HepG2 (cell line): ENCODE data around the gene ATP6V0D1. TPM values are rescaled to one million over a fixed set of nuclear protein-coding genes. Genes with fewer than 3 reads are reported as not detected.

Experiments used
- ATAD3A ChIP-seq: sonication (generic); formaldehyde crosslinking; IDR thresholded peaks from 2 replicates; pipeline ENCODE4 v1.4.0; 2020; ENCODE audit warnings: missing genetic modification reagents
- ATM ChIP-seq: fragments of 450-650 bp; IDR thresholded peaks from 2 replicates; pipeline ENCODE4 v1.7.1; 2017; ENCODE audit warnings: mild to moderate bottlenecking, borderline replicate concordance
- HCFC1 ChIP-seq: fragments of 150-350 bp; IDR thresholded peaks from 2 replicates; pipeline ENCODE4 v1.6.1; 2014; ENCODE audit warnings: low read depth, low read length
- HDAC1 ChIP-seq: sonication (generic); formaldehyde crosslinking; IDR thresholded peaks from 2 replicates; pipeline ENCODE4 v1.5.1; 2020; ENCODE audit warnings: mild to moderate bottlenecking, missing genetic modification reagents
- HMGXB4 ChIP-seq, 2 experiments: sonication (generic) in 1 of 2; formaldehyde crosslinking in 1 of 2; IDR thresholded peaks; 2 replicates each; pipeline versions ENCODE4 v1.4.0 to v1.6.1; 2018 to 2020; ENCODE audit warnings: missing genetic modification reagents in 2 of 2, borderline replicate concordance in 1 of 2, low read depth in 1 of 2, mild to moderate bottlenecking in 1 of 2, missing biosample characterization in 1 of 2
- KDM5A ChIP-seq: fragments of 200-600 bp; sonication (generic); IDR thresholded peaks from 2 replicates; pipeline ENCODE4 v1.7.0; 2018; ENCODE audit warnings: antibody characterized with exemption, mild to moderate bottlenecking, low read length, borderline replicate concordance
- MIXL1 ChIP-seq: IDR thresholded peaks from 2 replicates; pipeline ENCODE4 v1.6.1; 2016
- MXD3 ChIP-seq: IDR thresholded peaks from 2 replicates; pipeline ENCODE4 v1.6.1; 2016; ENCODE audit warnings: mild to moderate bottlenecking, missing biosample characterization, missing genetic modification reagents
- MYPOP ChIP-seq: sonication (generic); formaldehyde crosslinking; IDR thresholded peaks from 2 replicates; pipeline ENCODE4 v1.8.1; 2023; ENCODE audit warnings: mild to moderate bottlenecking, moderate library complexity, missing genetic modification reagents
- MZF1 ChIP-seq: sonication (generic); formaldehyde crosslinking; IDR thresholded peaks from 2 replicates; pipeline ENCODE4 v1.8.1; 2023; ENCODE audit warnings: mild to moderate bottlenecking, missing genetic modification reagents, borderline replicate concordance
- REPIN1 ChIP-seq: sonication (generic); formaldehyde crosslinking; IDR thresholded peaks from 2 replicates; pipeline ENCODE4 v1.8.0; 2022; ENCODE audit warnings: missing genetic modification reagents, low read depth, mild to moderate bottlenecking, borderline replicate concordance
- RXRA ChIP-seq: sonication (generic); formaldehyde crosslinking; IDR thresholded peaks from 2 replicates; pipeline ENCODE4 v1.5.1; 2020; ENCODE audit warnings: missing genetic modification reagents
- SOX13 ChIP-seq, 3 experiments: fragments of 450-650 bp in 1 of 3; sonication (generic) in 1 of 3; formaldehyde crosslinking in 1 of 3; IDR thresholded peaks in 2 of 3; conservative IDR thresholded peaks in 1 of 3; 2 replicates each; pipeline versions ENCODE4 v1.5.0 to v1.6.1; 2016 to 2020; ENCODE audit warnings: antibody characterized with exemption in 1 of 3, mild to moderate bottlenecking in 1 of 3, missing compliant biosample characterization in 1 of 3, missing genetic modification reagents in 1 of 3, moderate library complexity in 1 of 3
- THAP11 ChIP-seq: IDR thresholded peaks from 2 replicates; pipeline ENCODE4 v1.6.1; 2016; ENCODE audit warnings: missing biosample characterization, missing genetic modification reagents
- TMF1 ChIP-seq: sonication (generic); formaldehyde crosslinking; IDR thresholded peaks from 2 replicates; pipeline ENCODE4 v1.8.1; 2022; ENCODE audit warnings: low read depth, missing genetic modification reagents
- U2AF2 ChIP-seq: fragments of 200-400 bp; formaldehyde crosslinking; IDR thresholded peaks from 2 replicates; pipeline ENCODE4 v1.6.1; 2017; ENCODE audit warnings: low read depth, mild to moderate bottlenecking, low read length
- ZFP37 ChIP-seq: sonication (generic); formaldehyde crosslinking; IDR thresholded peaks from 2 replicates; pipeline ENCODE4 v1.4.0; 2020; ENCODE audit warnings: missing genetic modification reagents, borderline replicate concordance
- ZNF451 ChIP-seq: sonication (generic); formaldehyde crosslinking; IDR thresholded peaks from 2 replicates; pipeline ENCODE4 v1.5.0; 2020; ENCODE audit warnings: mild to moderate bottlenecking, missing genetic modification reagents
- ZNF496 ChIP-seq: sonication (generic); formaldehyde crosslinking; IDR thresholded peaks from 2 replicates; pipeline ENCODE4 v1.8.1; 2023; ENCODE audit warnings: mild to moderate bottlenecking, moderate library complexity, missing genetic modification reagents; ENCODE audit not compliant: insufficient replicate concordance
- ZNF563 ChIP-seq: sonication (generic); formaldehyde crosslinking; IDR thresholded peaks from 2 replicates; pipeline ENCODE4 v1.8.0; 2022; ENCODE audit warnings: mild to moderate bottlenecking, moderate library complexity, missing genetic modification reagents
- ZSCAN20 ChIP-seq: sonication (generic); formaldehyde crosslinking; IDR thresholded peaks from 2 replicates; pipeline ENCODE4 v1.4.0; 2020; ENCODE audit warnings: missing genetic modification reagents, mild to moderate bottlenecking, borderline replicate concordance
- polyA plus RNA-seq, 8 experiments: library from polyadenylated mRNA; depleted of rRNA in 3 of 8; stranded (reverse) in 7 of 8; unstranded in 1 of 8; fragments of >200 nt; fragmentation: Illumina TruSeq in 4 of 8; extraction: Trizol in 4 of 8; gene quantifications; 2 replicates each; pipeline versions ENCODE4 v1.2.1 to v1.2.3, GENCODE V29; 2011 to 2016; ENCODE audit warnings: low read depth in 4 of 8, missing spikeins in 1 of 8, mixed read lengths in 1 of 8; ENCODE audit not compliant: insufficient read depth in 1 of 8
- total RNA-seq, 5 experiments: library from RNA; depleted of rRNA; stranded (reverse); fragments of >200 nt; fragmentation: Illumina TruSeq; extraction: Trizol; gene quantifications; 2 replicates each; pipeline ENCODE4 v1.2.3, GENCODE V29; 2016; ENCODE audit warnings: low read depth in 1 of 5
- TF ChIP-seq, protein P1 (sequence below): sonication (generic); formaldehyde crosslinking; IDR thresholded peaks from 2 replicates; pipeline ENCODE4 v1.8.0; 2022; ENCODE audit warnings: low read depth, missing genetic modification reagents

ATP6V0D1 gene
- total and polyA plus RNA-seq, 2 of the 13 experiments (the other 11 are each of a cell fraction or from before 2014, with no cell fraction given): 51.1 to 61.3 TPM

DNA sequence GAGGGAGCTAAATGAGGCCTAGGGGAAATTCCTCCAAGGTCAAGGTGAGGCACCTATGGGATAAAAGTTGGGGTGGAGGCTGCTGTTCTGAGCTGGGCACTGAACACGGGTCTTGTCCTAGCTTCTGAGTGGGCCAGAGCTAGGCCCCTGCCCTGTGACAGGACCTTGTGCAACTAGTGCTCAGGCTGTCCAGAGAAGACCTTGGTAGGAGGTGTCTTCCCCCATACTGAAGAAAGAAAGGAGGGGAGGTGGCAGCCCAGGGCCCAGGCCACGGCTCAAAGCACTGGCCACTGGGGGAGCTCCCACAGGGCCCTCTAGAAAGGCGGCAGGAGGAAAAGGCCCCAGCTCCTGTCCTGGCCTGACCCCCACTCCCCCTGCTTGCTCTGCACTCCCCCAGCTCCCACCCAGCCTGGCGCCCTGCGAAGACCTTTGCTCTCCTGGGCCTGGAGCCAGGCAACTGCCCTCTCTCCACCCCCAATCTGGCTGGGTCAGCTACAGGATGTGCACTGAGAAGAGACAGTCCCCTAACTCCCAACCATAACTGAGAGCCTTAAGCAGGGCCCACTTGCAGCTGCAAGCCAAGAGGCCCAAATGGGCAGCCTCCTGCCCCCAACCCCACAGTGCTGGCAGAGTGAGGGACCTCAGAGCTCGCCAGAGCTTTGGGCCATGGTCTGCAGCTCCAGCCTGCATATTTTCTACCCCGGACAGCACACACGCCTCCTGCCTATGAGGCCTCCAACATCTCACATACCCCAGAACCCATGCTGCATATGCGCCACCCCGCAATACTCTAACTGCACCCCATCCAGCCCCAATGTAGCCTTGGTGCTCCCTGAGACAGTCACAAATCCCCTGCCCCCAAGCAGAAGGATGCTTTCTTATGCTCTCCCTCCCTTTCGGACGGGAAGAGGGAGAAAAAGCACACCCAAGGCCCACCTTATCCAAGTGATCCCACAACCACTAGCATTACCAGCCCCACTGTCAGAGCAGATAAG, 34.7 kb downstream of the ATP6V0D1 start (continued):
- TF ChIP-seq MYPOP (CRISPR knock-in tag) (peak; percentile 71; the same call in 1 of the 2 replicates), TMF1 (CRISPR knock-in tag) (no peak), MXD3 (no peak), THAP11 (peak; percentile 42; the same call in 1 of the 2 replicates), ATM (no peak), SOX13 (IDR thresholded peaks at IDR 0.05) (no peak), SOX13 (CRISPR knock-in tag; conservative IDR thresholded peaks at IDR 0.05 in 1 of 2, IDR thresholded peaks at IDR 0.05 in 1 of 2) (0 out of 4 replicates have a peak, but pooled peaks of 1 of the 2 experiments have one; percentile 59), REPIN1 (peak; percentile 68; the same call in 1 of the 2 replicates), ATAD3A (CRISPR knock-in tag) (no peak), ZFP37 (CRISPR knock-in tag) (no peak), HDAC1 (peak; percentile 86), U2AF2 (no peak), RXRA (CRISPR knock-in tag) (peak; percentile 99), ZNF563 (CRISPR knock-in tag) (0 out of 2 replicates have a peak, but pooled peaks have one; percentile 24), HMGXB4 (CRISPR knock-in tag; IDR thresholded peaks at IDR 0.05; ENCODE audit: borderline replicate concordance in 1 of 2, low read depth in 1 of 2) (0 out of 4 replicates have a peak, but pooled peaks have one; percentile 22 to 25), HCFC1 (no peak), ZNF451 (CRISPR knock-in tag) (peak; percentile 67; the same call in 1 of the 2 replicates), KDM5A (no peak), ZNF496 (no peak), MZF1 (CRISPR knock-in tag) (0 out of 2 replicates have a peak, but pooled peaks have one; percentile 17), MIXL1 (no peak), ZSCAN20 (no peak)
- TF ChIP-seq, protein P1, sequence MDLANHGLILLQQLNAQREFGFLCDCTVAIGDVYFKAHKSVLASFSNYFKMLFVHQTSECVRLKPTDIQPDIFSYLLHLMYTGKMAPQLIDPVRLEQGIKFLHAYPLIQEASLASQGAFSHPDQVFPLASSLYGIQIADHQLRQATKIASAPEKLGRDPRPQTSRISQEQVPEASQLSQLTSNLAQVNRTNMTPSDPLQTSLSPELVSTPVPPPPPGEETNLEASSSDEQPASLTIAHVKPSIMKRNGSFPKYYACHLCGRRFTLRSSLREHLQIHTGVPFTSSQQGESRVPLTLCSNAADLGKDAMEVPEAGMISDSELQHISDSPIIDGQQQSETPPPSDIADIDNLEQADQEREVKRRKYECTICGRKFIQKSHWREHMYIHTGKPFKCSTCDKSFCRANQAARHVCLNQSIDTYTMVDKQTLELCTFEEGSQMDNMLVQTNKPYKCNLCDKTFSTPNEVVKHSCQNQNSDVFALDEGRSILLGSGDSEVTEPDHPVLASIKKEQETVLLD (CRISPR knock-in tag): no peak
